HG03280 (cell line): ENCODE measurements around the gene EPN2.

ENCODE experiments used
- ATAC-seq: cut with Tn5 transposase; IDR thresholded peaks from one replicate; pipeline ENCODE4 v1.9.1; 2021; ENCODE audit warnings: mild to moderate bottlenecking, moderate library complexity; ENCODE audit not compliant: unreplicated experiment

The EPN2 gene

GRCh38 chr17:19238167-19238505 lies 970 bp downstream of the EPN2 start:
- no peak for ATAC-seq

- ATAC-seq = no peak
Measured at GRCh38 chr17:19239544-19239943, 2.4 kb downstream of the EPN2 start.

GRCh38 chr17:19242323-19242722 lies 5.2 kb downstream of the EPN2 start:
- no peak for ATAC-seq

GRCh38 chr17:19242926-19243325 lies 5.8 kb downstream of the EPN2 start:
- no peak for ATAC-seq

- ATAC-seq = no peak
Measured at GRCh38 chr17:19243838-19244237, 6.7 kb downstream of the EPN2 start.

- ATAC-seq = no peak
Measured at GRCh38 chr17:19244357-19244756, 7.2 kb downstream of the EPN2 start.

GRCh38 chr17:19244781-19245180 lies 7.6 kb downstream of the EPN2 start:
- ATAC-seq = no peak

- ATAC-seq = no peak
Measured at GRCh38 chr17:19247473-19247872, 10.3 kb downstream of the EPN2 start.

- ATAC-seq = no peak
Measured at GRCh38 chr17:19248151-19248927, 11.2 kb downstream of the EPN2 start.

GRCh38 chr17:19248928-19249574 lies 11.9 kb downstream of the EPN2 start:
- no peak for ATAC-seq

GRCh38 chr17:19249681-19250080 lies 12.5 kb downstream of the EPN2 start:
- ATAC-seq = no peak

GRCh38 chr17:19250421-19251173 lies 13.4 kb downstream of the EPN2 start:
- no peak for ATAC-seq

- ATAC-seq = no peak
Measured at GRCh38 chr17:19253112-19253511, 15.9 kb downstream of the EPN2 start.

- ATAC-seq = no peak
Measured at GRCh38 chr17:19254651-19255050, 17.5 kb downstream of the EPN2 start.

- ATAC-seq = no peak
Measured at GRCh38 chr17:19255279-19255678, 18.1 kb downstream of the EPN2 start.

- ATAC-seq = no peak
Measured at GRCh38 chr17:19258371-19258770, 21.2 kb downstream of the EPN2 start.

GRCh38 chr17:19260958-19261357 lies 23.8 kb downstream of the EPN2 start:
- ATAC-seq = no peak

- ATAC-seq = no peak
Measured at GRCh38 chr17:19261426-19261825, 24.3 kb downstream of the EPN2 start.

- ATAC-seq = no peak
Measured at GRCh38 chr17:19262650-19263631, 25.8 kb downstream of the EPN2 start.

GRCh38 chr17:19263641-19264051 lies 26.5 kb downstream of the EPN2 start:
- ATAC-seq = no peak

GRCh38 chr17:19264268-19264667 lies 27.1 kb downstream of the EPN2 start:
- ATAC-seq = no peak
